ENCODE measurements around the gene ZNF91. TPM values are rescaled to one million over a fixed set of nuclear protein-coding genes. Genes with fewer than 3 reads are reported as not detected.
"Not testable (repeated sequence)": the region's sequence is repeated elsewhere in the genome, so short reads cannot be mapped to it uniquely, and the experiment has no call there.

ZNF91 gene
- total RNA-seq, 1 donor from 2014 or later = 22.1 TPM

- H3K4me3 ChIP-seq (ENCODE audit: low read depth, low read length) = no peak overlapping the region
- DNase-seq (ENCODE audit: low read depth) = no peak
- no peak for TF ChIP-seq CTCF (conservative IDR thresholded peaks at IDR 0.05; ENCODE audit: low read depth, low read length)
These were observed 25.6 kb upstream of the ZNF91 start for GRCh38 chr19:23420824-23421223.

DNA sequence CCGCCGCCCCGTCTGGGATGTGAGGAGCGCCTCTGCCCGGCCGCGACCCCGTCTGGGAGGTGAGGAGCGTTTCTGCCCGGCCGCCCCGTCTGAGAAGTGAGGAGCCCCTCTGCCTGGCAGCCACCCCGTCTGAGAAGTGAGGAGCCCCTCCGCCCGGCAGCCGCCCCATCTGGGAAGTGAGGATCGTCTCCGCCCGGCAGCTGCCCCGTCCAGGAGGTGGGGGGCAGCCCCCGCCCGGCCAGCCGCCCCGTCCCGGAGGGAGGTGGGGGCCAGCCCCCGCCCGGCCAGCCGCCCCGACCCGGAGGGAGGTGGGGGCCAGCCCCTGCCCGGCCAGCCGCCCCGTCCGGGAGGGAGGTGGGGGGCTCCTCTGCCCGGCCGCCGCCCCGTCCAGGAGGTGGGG is 24.0 kb upstream of the ZNF91 start:
- not testable (repeated sequence) for H3K4me3 ChIP-seq (ENCODE audit: low read depth, low read length)

DNA sequence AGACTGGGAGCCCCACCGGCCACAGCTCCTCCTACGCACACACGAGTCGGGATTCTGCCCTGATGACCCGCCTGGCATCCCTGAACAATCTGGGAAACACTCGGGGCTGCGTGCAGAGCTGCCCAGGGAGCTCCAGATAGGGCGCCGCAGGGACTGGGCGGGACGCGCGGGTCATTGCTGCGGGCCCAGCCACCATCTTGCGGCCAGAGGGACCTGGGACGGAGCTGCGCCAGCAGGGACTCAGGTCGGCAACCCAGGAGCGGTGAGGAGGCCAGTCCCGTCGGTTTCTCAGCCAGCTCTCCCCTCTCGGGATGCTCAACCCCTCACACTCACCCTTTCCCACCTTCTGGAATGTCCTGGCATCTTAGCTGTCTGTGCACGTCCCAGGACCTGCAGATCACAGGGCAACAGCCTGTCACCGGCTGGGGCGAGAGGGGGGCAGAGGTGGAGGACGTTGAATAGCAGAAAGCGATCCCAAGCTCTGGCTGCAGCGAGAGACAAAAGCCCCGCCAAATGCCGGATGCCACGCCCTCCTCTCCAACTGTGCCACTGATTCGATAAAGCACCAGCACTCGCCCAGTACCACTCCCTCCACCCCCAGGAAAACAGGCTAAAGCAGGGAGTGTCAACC is 20.4 kb upstream of the ZNF91 start:
- no peak for TF ChIP-seq CTCF (conservative IDR thresholded peaks at IDR 0.05; ENCODE audit: low read depth, low read length)
- H3K4me3 ChIP-seq (ENCODE audit: low read depth, low read length) = peak overlapping the region; percentile 48
- DNase-seq (ENCODE audit: low read depth) = no peak

More for the DNA sequence above, 24.0 kb upstream of the ZNF91 start:
- DNase-seq (ENCODE audit: low read depth) = not testable (repeated sequence)

DNA sequence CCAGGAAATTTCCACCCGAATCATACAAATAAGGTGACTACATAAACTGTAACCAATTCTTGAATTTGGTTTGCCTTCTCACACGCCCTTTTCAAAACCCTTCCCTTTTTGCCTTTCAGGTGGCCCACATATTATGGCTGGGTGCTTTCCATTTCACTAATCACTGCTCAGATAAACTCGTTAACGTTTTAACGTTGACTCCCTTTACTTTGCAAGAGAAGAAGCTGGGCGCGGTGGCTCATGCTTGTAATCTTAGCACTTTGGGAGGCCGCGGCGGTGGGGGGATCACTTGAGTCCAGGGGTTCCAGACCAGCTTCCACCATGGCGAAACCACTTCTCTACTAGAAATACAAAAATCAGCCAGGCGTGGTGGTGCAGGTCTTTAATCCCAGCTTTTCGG is 19.8 kb upstream of the ZNF91 start:
- DNase-seq (ENCODE audit: low read depth) = no peak
- peak overlapping the region; percentile 48 for H3K4me3 ChIP-seq (ENCODE audit: low read depth, low read length)
- TF ChIP-seq CTCF (conservative IDR thresholded peaks at IDR 0.05; ENCODE audit: low read depth, low read length) = no peak

- no peak for TF ChIP-seq CTCF (conservative IDR thresholded peaks at IDR 0.05; ENCODE audit: low read depth, low read length)
- no peak for DNase-seq (ENCODE audit: low read depth)
- H3K4me3 ChIP-seq (ENCODE audit: low read depth, low read length) = no peak overlapping the region
These were observed 14.9 kb upstream of the ZNF91 start for GRCh38 chr19:23410155-23410554.

DNA sequence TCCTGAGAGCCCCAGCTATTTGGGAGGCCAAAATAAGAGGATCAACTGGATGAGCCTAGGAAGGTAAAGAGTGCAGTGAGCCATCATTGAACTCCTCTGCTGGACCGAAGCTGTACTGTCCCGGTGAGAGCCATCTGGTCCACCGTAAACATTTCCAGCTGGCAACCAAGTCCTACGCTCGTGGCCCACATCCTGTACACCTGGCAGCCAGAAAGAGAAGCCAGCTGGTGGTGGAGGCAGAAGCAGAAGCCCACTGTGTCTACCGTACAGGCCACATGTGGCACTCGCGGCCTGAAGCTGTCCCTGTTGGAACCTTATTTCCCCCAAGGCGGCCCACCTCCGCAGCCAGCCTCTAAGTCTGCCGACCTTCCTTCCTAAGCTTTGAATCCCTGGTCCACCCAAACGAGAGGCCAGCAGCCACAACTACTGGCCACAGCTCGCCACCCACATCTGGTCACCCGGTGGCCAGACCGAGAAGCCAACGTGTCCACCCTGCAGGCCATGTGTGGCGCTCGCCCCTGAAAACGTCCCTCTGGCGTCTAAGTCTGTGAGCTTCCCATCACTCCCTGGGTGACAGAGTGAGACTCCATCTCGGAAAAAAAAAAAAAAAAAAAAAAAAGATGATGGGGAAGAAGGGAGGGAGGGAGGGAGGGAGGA is 14.2 kb upstream of the ZNF91 start:
- H3K4me3 ChIP-seq (ENCODE audit: low read depth, low read length) = no peak overlapping the region
- DNase-seq (ENCODE audit: low read depth) = no peak
- no peak for TF ChIP-seq CTCF (conservative IDR thresholded peaks at IDR 0.05; ENCODE audit: low read depth, low read length)

DNA sequence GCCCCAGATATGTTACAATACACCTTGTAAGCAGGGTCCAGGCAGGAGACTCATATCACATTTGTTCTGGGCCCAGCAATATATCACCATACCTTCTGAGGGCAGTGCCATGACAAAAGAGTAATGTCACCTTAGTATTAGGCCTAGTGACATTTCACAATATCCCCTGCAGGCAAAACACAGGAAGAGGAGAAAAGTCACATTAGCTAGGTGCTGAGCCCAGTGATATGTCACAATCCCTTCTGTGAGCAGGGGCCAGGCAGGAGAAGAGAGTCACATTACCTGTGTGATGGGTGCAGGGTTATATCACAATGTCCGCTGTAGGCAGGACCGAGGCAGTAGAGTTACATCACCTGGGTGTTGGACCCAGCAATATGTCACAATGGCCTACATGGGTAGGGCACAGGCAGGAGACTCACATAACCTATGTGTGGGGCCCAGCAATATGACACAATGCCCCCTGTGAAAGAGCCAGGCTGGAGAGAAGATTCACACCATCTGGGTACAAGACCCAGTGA is 12.4 kb upstream of the ZNF91 start:
- no peak for TF ChIP-seq CTCF (conservative IDR thresholded peaks at IDR 0.05; ENCODE audit: low read depth, low read length)
- DNase-seq (ENCODE audit: low read depth) = no peak
- H3K4me3 ChIP-seq (ENCODE audit: low read depth, low read length) = no peak overlapping the region
